HepG2 (cell line): ENCODE data around the gene TRIP6. TPM values are rescaled to one million over a fixed set of nuclear protein-coding genes. Genes with fewer than 3 reads are reported as not detected.

Experiments
- ARID2 ChIP-seq: sonication (generic); formaldehyde crosslinking; IDR thresholded peaks from 2 replicates; pipeline ENCODE4 v1.8.1; 2022; ENCODE audit warnings: mild to moderate bottlenecking, missing genetic modification reagents, borderline replicate concordance
- CBX2 ChIP-seq, 2 experiments: fragments of 200-600 bp in 1 of 2; sonication (generic); formaldehyde crosslinking in 1 of 2; IDR thresholded peaks; 2 replicates each; pipeline versions ENCODE4 v1.7.0 to v1.8.1; 2018 to 2022; ENCODE audit warnings: low read depth in 2 of 2, low read length in 1 of 2, mild to moderate bottlenecking in 1 of 2, missing genetic modification reagents in 1 of 2
- GLMP ChIP-seq: sonication (generic); formaldehyde crosslinking; IDR thresholded peaks from 2 replicates; pipeline ENCODE4 v1.9.0; 2021; ENCODE audit warnings: missing genetic modification reagents, mild to moderate bottlenecking, borderline replicate concordance
- KDM5A ChIP-seq: fragments of 200-600 bp; sonication (generic); IDR thresholded peaks from 2 replicates; pipeline ENCODE4 v1.7.0; 2018; ENCODE audit warnings: antibody characterized with exemption, mild to moderate bottlenecking, low read length, borderline replicate concordance
- KLF6 ChIP-seq: IDR thresholded peaks from 2 replicates; pipeline ENCODE4 v1.8.0; 2016; ENCODE audit warnings: missing biosample characterization, missing genetic modification reagents
- MXD4 ChIP-seq: IDR thresholded peaks from 2 replicates; pipeline ENCODE4 v1.6.1; 2016; ENCODE audit warnings: mild to moderate bottlenecking, missing biosample characterization, missing genetic modification reagents
- NCOR1 ChIP-seq: fragments of 200-600 bp; sonication (generic); IDR thresholded peaks from 2 replicates; pipeline ENCODE4 v1.7.0; 2017; ENCODE audit warnings: antibody characterized with exemption, low read length, borderline replicate concordance
- PAXIP1 ChIP-seq: sonication (generic); formaldehyde crosslinking; conservative IDR thresholded peaks from 2 replicates; pipeline ENCODE4 v1.4.0; 2020; ENCODE audit warnings: mild to moderate bottlenecking, missing genetic modification reagents, moderate library complexity
- SALL1 ChIP-seq: sonication (generic); formaldehyde crosslinking; IDR thresholded peaks from 2 replicates; pipeline ENCODE4 v1.8.0; 2022; ENCODE audit warnings: mild to moderate bottlenecking, missing genetic modification reagents
- SNAPC2 ChIP-seq: sonication (generic); formaldehyde crosslinking; IDR thresholded peaks from 2 replicates; pipeline ENCODE4 v1.8.1; 2022; ENCODE audit warnings: mild to moderate bottlenecking, missing genetic modification reagents
- ZBTB25 ChIP-seq: IDR thresholded peaks from 2 replicates; pipeline ENCODE4 v1.6.1; 2018; ENCODE audit warnings: missing genetic modification reagents
- ZNF607 ChIP-seq: sonication (generic); formaldehyde crosslinking; IDR thresholded peaks from 2 replicates; pipeline ENCODE4 v1.5.1; 2020; ENCODE audit warnings: missing genetic modification reagents, mild to moderate bottlenecking, borderline replicate concordance
- ZSCAN21 ChIP-seq: sonication (generic); formaldehyde crosslinking; IDR thresholded peaks from 2 replicates; pipeline ENCODE4 v1.8.0; 2022; ENCODE audit warnings: mild to moderate bottlenecking, missing genetic modification reagents, moderate library complexity, borderline replicate concordance
- ZSCAN29 ChIP-seq: sonication (generic); formaldehyde crosslinking; conservative IDR thresholded peaks from 2 replicates; pipeline ENCODE4 v1.4.0; 2020; ENCODE audit warnings: mild to moderate bottlenecking, missing genetic modification reagents
- ZSCAN30 ChIP-seq: sonication (generic); formaldehyde crosslinking; IDR thresholded peaks from 2 replicates; pipeline ENCODE4 v1.5.0; 2020; ENCODE audit warnings: mild to moderate bottlenecking, missing genetic modification reagents
- polyA plus RNA-seq, 8 experiments: library from polyadenylated mRNA; depleted of rRNA in 3 of 8; stranded (reverse) in 7 of 8; unstranded in 1 of 8; fragments of >200 nt; fragmentation: Illumina TruSeq in 4 of 8; extraction: Trizol in 4 of 8; gene quantifications; 2 replicates each; pipeline versions ENCODE4 v1.2.1 to v1.2.3, GENCODE V29; 2011 to 2016; ENCODE audit warnings: low read depth in 4 of 8, missing spikeins in 1 of 8, mixed read lengths in 1 of 8; ENCODE audit not compliant: insufficient read depth in 1 of 8
- total RNA-seq, 5 experiments: library from RNA; depleted of rRNA; stranded (reverse); fragments of >200 nt; fragmentation: Illumina TruSeq; extraction: Trizol; gene quantifications; 2 replicates each; pipeline ENCODE4 v1.2.3, GENCODE V29; 2016; ENCODE audit warnings: low read depth in 1 of 5
- TF ChIP-seq, protein P1 (sequence below), 2 experiments: sonication (generic) in 1 of 2; formaldehyde crosslinking in 1 of 2; IDR thresholded peaks; 2 replicates each; pipeline versions ENCODE4 v1.5.1 to v1.6.1; 2011 to 2020; ENCODE audit warnings: borderline replicate concordance in 1 of 2, low read depth in 1 of 2, low read length in 1 of 2, mild to moderate bottlenecking in 1 of 2, missing genetic modification reagents in 1 of 2, moderate library complexity in 1 of 2
- TF ChIP-seq, protein P2 (sequence below): sonication (generic); formaldehyde crosslinking; IDR thresholded peaks from 2 replicates; pipeline ENCODE4 v1.4.0; 2020; ENCODE audit warnings: missing genetic modification reagents, low read depth, mild to moderate bottlenecking, borderline replicate concordance

Gene TRIP6
- total and polyA plus RNA-seq, 2 of the 13 experiments (the other 11 are each of a cell fraction or from before 2014, with no cell fraction given), result 0.34 to 0.38 TPM

DNA sequence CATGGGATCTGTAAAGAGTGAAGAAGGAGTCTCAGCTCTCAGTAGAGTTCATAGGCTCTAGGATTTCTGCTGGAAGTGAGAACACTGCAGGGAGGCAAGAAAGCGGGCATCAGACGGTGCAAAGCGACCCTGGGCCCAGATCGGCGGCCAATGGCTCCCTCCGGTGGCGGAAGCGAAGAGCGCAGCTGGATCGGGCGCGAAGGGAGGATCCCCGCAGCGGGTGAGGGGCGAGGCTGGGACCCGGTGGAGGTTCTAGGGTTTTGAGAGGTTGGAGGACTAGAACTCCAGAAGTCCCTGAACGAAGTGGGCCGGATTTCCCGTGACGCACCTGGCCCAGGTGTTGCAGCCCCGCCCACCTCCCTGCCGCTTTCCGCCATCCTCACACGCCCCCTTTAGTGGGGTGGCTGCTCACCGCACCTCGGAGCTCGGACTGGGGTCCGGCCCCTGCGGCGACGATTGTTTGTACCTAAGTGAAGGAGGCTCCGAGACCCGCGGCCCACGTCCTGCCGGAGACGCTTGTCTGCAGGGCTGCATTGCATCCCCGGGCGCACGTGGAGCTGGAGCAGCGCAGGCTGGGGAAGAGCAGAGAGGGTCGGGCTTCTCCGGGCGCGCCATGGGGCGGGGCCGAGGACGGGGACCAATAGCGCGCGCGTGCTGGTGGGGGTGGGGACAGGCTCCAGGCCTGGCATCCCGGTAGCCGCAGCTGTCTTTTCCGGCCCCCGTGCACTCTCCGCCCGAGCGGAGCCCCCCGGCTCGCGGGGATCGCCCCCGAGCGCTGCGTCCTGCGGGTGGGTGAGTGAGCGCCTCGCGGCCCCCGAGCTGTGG is 14.9 kb upstream of the TRIP6 start, which contains the start of gene SLC12A9 (continued):
- TF ChIP-seq ZNF607 (CRISPR knock-in tag) (0 out of 2 replicates have a peak, but pooled peaks have one; percentile 73), ZSCAN30 (CRISPR knock-in tag) (no peak), CBX2 (IDR thresholded peaks at IDR 0.05; ENCODE audit: low read depth, low read length) (no peak), CBX2 (CRISPR knock-in tag; IDR thresholded peaks at IDR 0.05; ENCODE audit: low read depth) (no peak), MXD4 (CRISPR knock-in tag) (peak; percentile 99), ZSCAN29 (CRISPR knock-in tag) (no peak), SALL1 (CRISPR knock-in tag) (peak; percentile 76), ZSCAN21 (CRISPR knock-in tag) (peak; percentile 6; the same call in 1 of the 2 replicates), KLF6 (peak; percentile 50; the same call in 1 of the 2 replicates), ZBTB25 (CRISPR knock-in tag) (no peak), SNAPC2 (no peak), GLMP (CRISPR knock-in tag) (no peak), PAXIP1 (CRISPR knock-in tag) (no peak; the same call in 1 of the 2 replicates), NCOR1 (no peak; the same call in 1 of the 2 replicates), ARID2 (no peak), KDM5A (peak; percentile 91)
- TF ChIP-seq, protein P1, sequence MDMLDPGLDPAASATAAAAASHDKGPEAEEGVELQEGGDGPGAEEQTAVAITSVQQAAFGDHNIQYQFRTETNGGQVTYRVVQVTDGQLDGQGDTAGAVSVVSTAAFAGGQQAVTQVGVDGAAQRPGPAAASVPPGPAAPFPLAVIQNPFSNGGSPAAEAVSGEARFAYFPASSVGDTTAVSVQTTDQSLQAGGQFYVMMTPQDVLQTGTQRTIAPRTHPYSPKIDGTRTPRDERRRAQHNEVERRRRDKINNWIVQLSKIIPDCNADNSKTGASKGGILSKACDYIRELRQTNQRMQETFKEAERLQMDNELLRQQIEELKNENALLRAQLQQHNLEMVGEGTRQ (IDR thresholded peaks at IDR 0.05; ENCODE audit: low read depth, low read length), result no peak; the same call in 1 of the 2 replicates
- TF ChIP-seq, protein P1 (CRISPR knock-in tag; IDR thresholded peaks at IDR 0.05; ENCODE audit: borderline replicate concordance), result peak; percentile 47; the same call in 1 of the 2 replicates
- TF ChIP-seq, protein P2, sequence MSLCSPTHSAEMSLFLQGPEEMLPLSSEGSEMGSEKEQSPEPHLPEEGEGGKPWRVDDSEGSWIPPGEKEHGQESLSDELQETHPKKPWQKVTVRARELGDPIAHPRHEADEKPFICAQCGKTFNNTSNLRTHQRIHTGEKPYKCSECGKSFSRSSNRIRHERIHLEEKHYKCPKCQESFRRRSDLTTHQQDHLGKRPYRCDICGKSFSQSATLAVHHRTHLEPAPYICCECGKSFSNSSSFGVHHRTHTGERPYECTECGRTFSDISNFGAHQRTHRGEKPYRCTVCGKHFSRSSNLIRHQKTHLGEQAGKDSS, result peak; percentile 42; the same call in 1 of the 2 replicates
